ENCODE data around the gene ZBTB21. TPM values are rescaled to one million over a fixed set of nuclear protein-coding genes. Genes with fewer than 3 reads are reported as not detected.

The ZBTB21 gene
- total RNA-seq, 1 donor from 2014 or later: 8.4 TPM

- Mint-ChIP-seq H3K4me1 (ENCODE audit: unreplicated experiment) (no peaks in the 10 kb centered on the region), H3K27ac (ENCODE audit: unreplicated experiment) (no peak overlapping the region), H3K9me3 (ENCODE audit: unreplicated experiment) (no peaks in the 10 kb centered on the region), H3K27me3 (ENCODE audit: unreplicated experiment) (peaks cover 4% of the 10 kb centered on the region), H3K36me3 (ENCODE audit: low read depth, unreplicated experiment) (peaks cover 8% of the 10 kb centered on the region), H3K4me3 (ENCODE audit: unreplicated experiment) (no peak overlapping the region)
- no peak for TF ChIP-seq CTCF (IDR thresholded peaks at IDR 0.05; ENCODE audit: unreplicated experiment)
- no peak for DNase-seq (ENCODE audit: low spot score)
Observed at GRCh38 chr21:41939391-41939790, 70.8 kb downstream of the ZBTB21 start.

Other genes with a start within 250 kb of the ZBTB21 start
- gene RIPK4, start 243.3 kb downstream of the ZBTB21 start, total RNA-seq (ENCODE audit: unreplicated experiment): 9.6 TPM
- gene PRDM15, start 131.0 kb downstream of the ZBTB21 start, total RNA-seq (ENCODE audit: unreplicated experiment): 7.5 TPM
- gene C2CD2, start 56.3 kb downstream of the ZBTB21 start, total RNA-seq (ENCODE audit: unreplicated experiment): 34.3 TPM
- gene UMODL1, start 61.0 kb upstream of the ZBTB21 start, total RNA-seq (ENCODE audit: unreplicated experiment): not detected
- 48.9 TPM for gene ABCG1, start 208.8 kb upstream of the ZBTB21 start, total RNA-seq (ENCODE audit: unreplicated experiment)

All from endothelial cell (in vitro differentiated cells).